NCI-H748 treated with DMSO at 0.1 percent for 48 hours (cell line): Measurements from ENCODE around the gene HIVEP3.
A peak's percentile ranks its signal among the peaks of the same experiment; 100 is the strongest.

ENCODE experiments used
- DNase-seq: peaks from one replicate; lab custom pipeline; 2025; lab: John Stamatoyannopoulos, UW

Gene HIVEP3

DNA sequence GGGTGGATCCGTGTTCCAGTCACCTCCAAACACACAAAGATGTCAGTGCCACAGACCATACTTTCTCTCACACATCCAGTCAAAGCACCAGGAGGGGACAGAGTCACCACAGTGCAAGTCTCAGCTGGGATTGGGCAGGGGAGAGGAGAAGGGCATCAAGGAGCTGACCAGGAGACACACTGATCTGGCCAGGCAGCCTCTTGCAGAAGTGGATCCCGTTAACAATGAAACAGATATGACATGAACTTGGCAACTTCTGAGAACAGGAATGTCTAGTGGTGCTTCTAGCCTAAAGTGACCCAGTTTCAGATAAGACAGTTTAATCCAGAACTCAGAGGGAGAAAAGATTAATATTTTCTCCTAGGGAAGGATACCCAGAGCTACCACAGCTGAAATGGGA lies 71.0 kb downstream of the HIVEP3 start:
- DNase-seq, result no peak

GRCh38 chr1:41846625-41847405 lies 71.9 kb downstream of the HIVEP3 start:
- DNase-seq, result no peak

DNA sequence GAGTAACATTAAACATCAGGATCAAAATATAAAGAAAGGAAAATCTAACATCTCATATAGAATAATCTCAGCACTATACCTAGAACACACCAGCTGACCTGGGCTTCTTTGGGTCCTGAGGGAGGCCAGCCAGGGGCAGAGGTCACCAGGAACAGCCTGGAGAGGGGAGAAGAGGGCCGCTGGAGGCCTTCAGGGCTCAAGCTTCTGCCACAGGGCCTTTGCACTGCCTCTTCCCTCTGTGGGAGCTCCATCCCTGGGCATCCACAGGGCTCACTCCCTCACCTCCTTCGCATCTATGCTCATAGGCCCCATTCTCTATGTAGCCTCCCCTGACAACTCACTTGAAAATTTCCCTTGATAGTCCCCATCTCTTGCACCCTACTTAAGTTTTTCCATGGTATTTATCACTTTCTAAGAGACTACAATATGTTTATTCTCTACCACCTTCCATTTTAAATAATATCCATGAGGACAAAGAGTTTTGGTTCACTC lies 73.9 kb downstream of the HIVEP3 start:
- DNase-seq, result no peak

GRCh38 chr1:41844255-41844654 lies 74.5 kb downstream of the HIVEP3 start:
- DNase-seq, result no peak

DNA sequence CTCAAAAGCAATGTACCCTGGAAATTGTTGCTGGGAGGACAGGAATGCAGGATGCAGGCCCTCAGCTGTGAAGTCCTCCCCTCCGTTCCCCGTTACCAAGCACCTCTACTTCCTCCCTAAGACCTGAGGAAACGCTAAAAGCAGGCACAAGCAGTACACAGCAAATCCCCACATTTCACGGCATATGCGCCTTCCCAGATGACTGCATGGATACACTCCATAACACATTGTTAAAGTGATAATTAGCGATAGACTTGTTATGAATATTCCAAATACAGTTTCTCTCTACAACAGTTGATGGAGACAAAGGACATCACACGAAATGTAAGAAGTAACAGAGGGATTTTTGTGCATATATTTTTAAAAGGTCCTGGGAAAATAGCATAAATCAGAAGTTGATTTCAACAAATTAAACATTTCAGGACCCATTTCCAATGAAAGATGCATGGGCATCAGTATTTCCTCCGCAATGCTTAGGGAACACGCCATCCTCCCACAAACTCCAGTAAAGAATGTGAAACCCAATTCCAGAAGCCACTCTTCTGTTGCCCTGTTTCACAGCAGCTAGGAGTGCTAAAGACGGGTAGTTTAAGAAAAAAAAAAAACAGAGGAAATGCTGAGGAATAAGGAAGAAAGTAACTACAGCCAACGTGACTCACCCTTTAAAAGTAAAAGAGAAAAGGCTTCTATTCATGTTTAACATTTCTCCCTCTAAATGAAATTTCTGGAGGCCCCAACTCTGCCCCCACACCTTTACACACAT lies 75.5 kb downstream of the HIVEP3 start:
- DNase-seq, result no peak

DNA sequence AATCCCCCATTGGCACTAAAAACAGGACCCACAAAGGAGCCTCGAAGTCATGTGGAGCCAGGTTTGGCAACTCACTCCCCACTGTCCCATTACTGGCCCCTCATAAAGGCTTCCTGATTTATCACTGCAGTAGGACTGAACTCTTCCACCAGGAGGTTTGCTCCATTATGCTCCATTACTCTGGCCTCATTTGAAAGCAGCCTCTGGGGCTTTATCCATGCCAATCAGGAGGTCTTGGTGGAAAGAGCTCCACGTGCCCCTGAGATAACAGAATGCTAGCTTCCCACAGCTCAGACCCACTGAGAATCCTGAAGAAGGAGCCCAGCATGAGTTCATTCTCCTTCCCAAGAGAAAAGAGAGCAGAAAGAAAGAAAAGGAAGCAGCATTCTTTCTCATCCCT lies 76.4 kb downstream of the HIVEP3 start:
- DNase-seq, result no peak

GRCh38 chr1:41840592-41841246 lies 78.0 kb downstream of the HIVEP3 start:
- peak; percentile 98 for DNase-seq

DNA sequence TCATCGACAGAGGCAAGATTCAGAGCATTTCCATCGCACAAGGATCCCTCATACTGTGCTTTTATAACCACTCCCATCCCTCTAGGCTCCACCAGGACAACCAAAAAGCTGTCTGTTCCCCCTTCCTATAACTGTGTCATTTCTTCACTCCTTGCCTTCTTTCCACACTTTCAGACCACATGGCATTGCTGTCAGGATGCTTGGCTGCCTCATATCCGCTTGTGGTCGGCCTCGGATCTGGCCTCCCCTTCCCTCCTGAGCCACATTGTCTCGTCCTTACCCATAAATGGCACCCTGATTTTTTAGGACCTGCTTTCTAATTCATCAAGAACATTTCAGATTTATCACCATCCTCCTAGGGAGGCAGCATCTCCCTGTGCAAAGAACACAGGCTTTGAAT lies 80.5 kb downstream of the HIVEP3 start:
- no peak for DNase-seq

DNA sequence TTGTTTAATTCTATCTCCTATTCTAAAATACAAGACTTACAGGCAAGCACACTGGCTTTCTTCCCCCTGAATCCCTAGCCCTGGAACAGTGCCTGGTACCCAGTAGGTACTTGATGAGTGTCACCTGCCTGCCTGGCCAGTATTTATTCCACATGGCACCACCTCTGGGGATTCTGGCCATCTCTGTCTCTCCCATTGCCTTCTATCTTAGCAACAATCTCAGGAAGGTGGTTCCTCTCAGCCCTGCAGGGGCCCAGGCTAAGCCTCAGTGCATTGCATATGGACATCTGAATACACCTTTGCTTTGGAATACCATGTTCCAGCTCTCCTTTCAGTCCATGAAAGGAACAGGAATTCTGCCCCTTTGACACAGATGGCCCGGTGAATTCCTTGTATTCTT lies 81.0 kb downstream of the HIVEP3 start:
- DNase-seq, result no peak

DNA sequence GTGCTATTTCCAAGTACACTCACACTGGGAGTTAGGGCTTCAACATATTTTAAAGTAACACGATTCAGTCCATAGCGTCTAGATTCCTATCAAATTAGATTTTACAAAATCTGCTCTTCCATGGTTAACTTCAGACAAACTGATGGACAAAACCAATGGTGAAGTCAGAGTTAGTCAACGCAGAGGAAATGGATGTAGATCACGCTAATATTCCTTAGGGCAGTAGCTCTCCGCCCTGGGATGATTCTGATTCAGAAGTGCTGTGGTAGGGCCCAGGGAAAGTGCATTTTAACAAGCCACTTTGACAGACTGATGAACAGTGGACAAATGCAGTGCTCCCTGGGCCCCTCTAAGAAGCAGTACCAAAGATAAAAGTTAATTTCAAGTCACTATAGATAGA lies 83.2 kb downstream of the HIVEP3 start:
- DNase-seq, result no peak

GRCh38 chr1:41833519-41834000 lies 85.2 kb downstream of the HIVEP3 start:
- DNase-seq, result no peak

DNA sequence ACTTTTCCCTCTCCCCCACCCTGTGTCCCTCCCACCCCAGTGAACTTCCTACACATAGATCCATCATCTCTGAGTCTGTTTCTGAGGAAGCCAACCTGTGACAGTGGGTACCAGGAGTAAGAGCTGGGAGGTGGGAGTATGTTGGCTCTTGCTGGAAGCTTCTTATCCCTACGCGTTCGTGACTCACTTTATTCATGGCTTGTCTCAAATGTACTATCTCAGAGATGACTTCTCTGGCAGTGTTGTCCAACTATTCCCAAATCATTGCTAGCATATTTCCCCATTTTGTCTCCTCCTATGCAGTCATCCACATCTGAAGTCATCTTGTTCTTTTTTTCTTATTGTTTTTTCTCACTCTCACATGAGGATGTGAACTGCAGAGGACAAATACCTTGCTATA lies 88.0 kb downstream of the HIVEP3 start:
- no peak for DNase-seq

DNA sequence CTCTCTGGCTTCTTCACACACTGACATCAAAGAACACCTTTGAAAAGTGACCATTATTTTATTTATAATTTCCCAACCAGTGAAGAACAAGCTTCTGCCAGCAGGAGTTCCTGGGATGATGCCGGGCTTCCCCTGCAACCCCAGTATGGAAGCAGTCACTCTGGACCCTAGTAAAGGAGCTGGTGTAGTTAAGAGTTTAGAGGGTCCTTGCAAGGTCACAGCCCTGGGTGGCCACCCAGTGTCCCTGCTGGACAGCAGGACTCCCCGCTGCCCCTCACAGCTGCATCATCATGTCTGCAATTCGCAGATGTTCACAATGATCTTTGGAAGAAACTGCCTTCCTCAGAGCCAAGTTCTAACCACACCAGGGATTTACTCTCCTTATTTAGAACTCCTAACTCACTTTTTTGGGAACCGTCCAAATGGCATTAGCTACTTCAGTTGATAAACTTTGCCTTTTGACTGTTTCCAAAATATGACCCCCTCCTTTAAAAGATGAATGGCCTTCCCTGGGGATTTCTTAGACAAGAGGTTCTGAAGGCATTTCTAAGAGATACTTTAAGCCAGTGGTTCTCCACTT lies 90.6 kb downstream of the HIVEP3 start:
- DNase-seq, result no peak

DNA sequence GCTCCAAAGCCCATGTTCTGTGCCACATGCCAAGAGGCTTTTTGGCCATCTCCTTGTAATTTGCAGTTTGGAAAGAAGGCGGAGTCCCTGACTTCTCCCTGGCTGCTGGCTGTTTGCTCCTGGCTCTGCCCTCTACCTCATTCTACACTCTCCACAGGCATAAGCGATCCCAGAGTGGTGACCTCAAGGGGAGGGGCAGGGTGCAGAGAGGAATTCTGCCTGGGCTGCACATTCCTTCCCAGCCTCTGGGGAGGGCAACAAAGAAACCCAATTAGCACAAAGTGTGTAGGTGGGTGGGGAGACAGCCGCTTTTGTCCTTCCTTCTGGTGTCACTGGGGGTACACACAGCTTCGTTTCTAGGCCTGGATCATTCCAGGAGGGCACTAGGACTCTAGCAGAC lies 95.3 kb downstream of the HIVEP3 start:
- no peak for DNase-seq

DNA sequence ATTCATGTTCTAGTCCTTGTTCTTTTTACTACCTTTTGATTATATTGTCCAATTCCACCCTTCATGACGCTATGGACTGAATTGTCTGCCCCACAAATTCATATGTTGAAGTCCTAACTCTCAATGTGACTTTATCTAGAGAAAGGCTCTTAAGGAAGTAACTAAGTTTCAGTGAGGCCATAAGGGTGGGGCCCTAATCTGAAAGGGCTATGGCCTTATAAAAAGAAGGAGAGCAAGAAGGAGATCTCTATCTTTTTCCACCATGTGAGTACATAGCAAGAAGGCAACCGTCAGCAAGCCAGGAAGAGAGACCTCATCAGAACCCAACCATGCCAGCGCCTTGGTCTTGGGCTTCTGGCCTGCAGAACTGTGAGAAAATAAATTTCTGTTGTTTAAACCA lies 95.9 kb downstream of the HIVEP3 start:
- no peak for DNase-seq

- DNase-seq, result no peak
Measured at GRCh38 chr1:41819843-41820242, 98.9 kb downstream of the HIVEP3 start.

- DNase-seq, result no peak
Measured at GRCh38 chr1:41819069-41819468, 99.7 kb downstream of the HIVEP3 start.

- DNase-seq, result no peak
Measured at GRCh38 chr1:41816061-41816460, 102.7 kb downstream of the HIVEP3 start.

GRCh38 chr1:41813755-41814745 lies 104.7 kb downstream of the HIVEP3 start:
- no peak for DNase-seq

DNA sequence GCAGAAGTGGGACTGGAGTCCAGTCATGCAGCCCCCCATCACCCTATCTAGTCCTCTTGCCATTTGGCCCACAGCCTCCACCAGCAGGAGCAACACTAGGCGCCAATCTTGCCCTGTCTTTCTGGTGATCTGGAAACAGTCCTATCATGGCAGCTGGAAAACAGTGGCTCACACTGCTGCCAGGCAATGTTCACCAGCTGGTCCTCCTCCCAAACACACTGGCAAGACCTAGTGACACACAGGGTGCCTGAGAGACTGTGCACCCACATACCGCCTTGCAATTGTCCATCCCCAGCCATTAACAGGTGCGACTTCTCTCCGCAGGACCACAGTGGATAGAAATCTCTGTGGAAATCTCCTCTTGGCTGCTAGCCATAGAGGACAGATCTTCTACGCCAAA lies 105.5 kb downstream of the HIVEP3 start:
- no peak for DNase-seq

DNA sequence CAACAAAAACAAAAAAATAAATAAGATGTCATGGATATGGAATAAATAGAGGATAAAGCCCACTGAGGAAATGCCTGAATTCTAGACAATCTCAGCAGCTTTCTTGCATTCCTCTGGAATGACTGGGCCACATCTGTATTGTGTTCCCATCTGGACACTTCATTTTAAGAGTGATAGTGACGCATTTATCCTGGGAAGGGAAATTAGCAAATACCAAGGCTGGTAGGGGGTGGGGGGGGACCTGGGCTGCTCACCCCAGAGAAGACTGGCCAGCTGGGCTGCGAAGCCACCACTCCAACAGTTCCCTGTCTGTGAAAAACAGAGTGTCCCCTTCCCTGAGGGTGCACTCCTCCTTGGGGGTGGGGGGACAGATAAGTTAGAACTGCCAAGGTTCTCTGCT lies 106.3 kb downstream of the HIVEP3 start:
- DNase-seq, result no peak
